Motor neuron (in vitro differentiated cells): ENCODE data around the gene TMEM164. TPM values are rescaled to one million over a fixed set of nuclear protein-coding genes. Genes with fewer than 3 reads are reported as not detected.
"Not testable (repeated sequence)": the region's sequence is repeated elsewhere in the genome, so short reads cannot be mapped to it uniquely, and the experiment has no call there.

ENCODE experiments used
- ATAC-seq, 8 experiments: fragments of 200-7000 bp; cut with Tn5 transposase; replicated peaks in 6 of 8; 2 replicates each; pipeline ENCODE4 v1.8.0; 2021; ENCODE audit warnings: mild to moderate bottlenecking in 8 of 8, moderate library complexity in 8 of 8
- H3K27ac ChIP-seq, 2 donors: fragments of 250-450 bp; sonication (Bioruptor Pico); 2 replicates each; pipeline ENCODE4 v1.9.0; 2021; ENCODE audit warnings: antibody characterized with exemption in 2 of 2, mild to moderate bottlenecking in 2 of 2, moderate library complexity in 1 of 2
- H3K4me1 ChIP-seq, 2 donors: fragments of 250-450 bp; sonication (Bioruptor Pico); replicated peaks in 1 of 2; 2 replicates each; pipeline ENCODE4 v1.6.1; 2021; ENCODE audit warnings: antibody characterized with exemption in 2 of 2, mild to moderate bottlenecking in 2 of 2, moderate library complexity in 1 of 2
- H3K4me3 ChIP-seq, 5 donors: fragments of 250-450 bp; sonication (Bioruptor Pico); 2 replicates each; pipeline ENCODE4 v1.9.0; 2021; ENCODE audit warnings: antibody characterized with exemption in 5 of 5, mild to moderate bottlenecking in 5 of 5, moderate library complexity in 4 of 5
- WGBS, 10 experiments: fragments of 450-650 bp; shearing (Covaris generic); methylation state at CpG; one replicate each; pipeline ENCODE4 v1.0.0; 2022; 5-methylcytosine and 5-hydroxymethylcytosine counted together
- in situ Hi-C, 9 experiments: fragments of 400-800 bp; cut with MboI; loops; one replicate each; pipeline ENCODE4 v1.15.0; 2021; ENCODE audit warnings: low sequenced_read_pairs in 9 of 9, low pct_unique_long_range_greater_than_20kb in 2 of 9; ENCODE audit not compliant: unreplicated experiment in 9 of 9
- total RNA-seq, 8 experiments: library from RNA; unstranded; fragments of 300-600 nt; gene quantifications; 2 replicates each; pipeline versions ENCODE4 v1.2.3 to v1.2.4, GENCODE V29; 2022

Gene TMEM164
- total RNA-seq, 8 experiments from 2014 or later, result 9.3 to 38.2 (median 19.1) TPM

DNA sequence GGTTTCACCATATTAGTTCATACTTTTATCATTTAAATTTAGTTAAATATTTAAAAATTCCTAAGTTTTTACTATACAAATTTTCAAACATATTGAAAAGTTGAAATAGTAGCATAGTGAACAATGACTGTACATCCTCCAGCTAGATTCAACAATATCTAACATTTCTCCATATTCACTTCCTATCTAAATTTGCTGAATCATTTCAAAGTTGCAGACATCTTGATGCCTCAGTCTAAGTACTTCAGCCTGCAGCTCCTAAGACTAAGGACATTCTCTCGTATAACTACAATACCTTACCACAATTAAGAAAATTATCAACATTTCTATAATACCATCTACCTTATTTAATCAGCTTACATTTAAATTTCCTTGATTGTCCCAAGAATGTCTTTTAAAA is 132.7 kb downstream of the TMEM164 start:
- Histone ChIP-seq H3K4me1 (peaks cover 0 to 2% of the 10 kb centered on the region in 2 donors), H3K27ac (no peak overlapping the region), H3K4me3 (no peak overlapping the region)
- 11 to 100% (median 83%) methylated on average over 1 of the region's 1 CpG; no CpG with 5 or more reads in 5 of the 10 experiments for WGBS, 10 experiments
- no peak for ATAC-seq
- in situ Hi-C loops, result loop anchor here in 4 of 9 experiments (25.0 kb wide), 2 partner anchors 98 to 223 kb away; no protein-coding TSS in a partner anchor

DNA sequence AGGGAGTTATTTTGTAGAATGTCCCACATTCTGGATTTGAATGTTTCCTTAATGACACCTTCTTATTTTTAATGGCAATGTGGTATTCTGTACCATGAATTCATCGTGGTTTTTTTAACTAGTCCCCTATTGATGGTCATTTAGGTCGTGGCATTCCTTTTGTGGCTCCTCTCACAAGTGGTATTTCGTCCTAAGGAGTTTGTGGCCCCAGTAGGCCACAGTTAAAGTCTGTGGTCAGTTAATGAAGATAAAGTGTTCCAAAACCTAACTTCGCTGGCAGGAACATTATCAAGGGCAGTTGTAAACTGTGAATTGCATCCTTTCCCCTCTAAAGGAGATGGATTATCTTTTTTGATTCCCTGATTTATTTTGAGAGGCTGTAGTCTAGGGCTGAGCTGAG is 133.2 kb downstream of the TMEM164 start:
- H3K27ac ChIP-seq, result no peak overlapping the region
- 20 to 100% (median 63%) methylated on average over 1 to 4 of the region's 4 CpGs; no CpG with 5 or more reads in 6 of the 10 experiments for WGBS, 10 experiments
- no peak for ATAC-seq
- H3K4me3 ChIP-seq, result no peak overlapping the region
- in situ Hi-C loops, result loop anchor here in 4 of 9 experiments (25.0 kb wide), 2 partner anchors 99 to 224 kb away; no protein-coding TSS in a partner anchor
- H3K4me1 ChIP-seq, result peaks cover 0 to 2% of the 10 kb centered on the region in 2 donors

GRCh38 chrX:110138557-110138956 is 135.6 kb downstream of the TMEM164 start:
- Histone ChIP-seq H3K27ac (no peak overlapping the region), H3K4me3 (no peak overlapping the region), H3K4me1 (no peaks in the 10 kb centered on the region)
- in situ Hi-C loops, result loop anchor here in 4 of 9 experiments (25.0 kb wide), 2 partner anchors 101 to 226 kb away; no protein-coding TSS in a partner anchor
- no peak for ATAC-seq
- WGBS, 10 experiments, result 40 to 100% (median 87%) methylated on average over 1 to 3 of the region's 3 CpGs; no CpG with 5 or more reads in 6 of the 10 experiments

DNA sequence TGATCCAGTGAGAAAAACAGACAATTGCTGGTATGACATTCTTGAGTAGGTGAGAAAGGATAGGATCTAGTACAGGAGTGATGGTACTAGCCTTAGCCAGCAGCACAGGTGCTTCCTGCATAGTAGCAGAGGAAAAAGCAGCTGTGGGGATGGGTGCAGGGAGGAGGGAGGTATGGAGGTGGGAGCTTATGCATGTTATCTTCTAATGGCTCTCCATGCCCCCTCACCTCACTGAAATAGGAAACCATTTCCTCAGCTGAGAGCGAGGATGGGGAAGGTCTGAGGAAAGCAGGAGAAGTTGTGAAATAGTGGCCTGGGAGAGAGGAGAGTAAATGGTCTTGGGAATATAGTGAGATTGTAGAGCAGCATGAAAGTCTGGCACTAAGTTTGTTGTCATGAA is 136.3 kb downstream of the TMEM164 start:
- no peaks in the 10 kb centered on the region for H3K4me1 ChIP-seq
- WGBS, 10 experiments, result 20% methylated on average over 1 of the region's 1 CpG; no CpG with 5 or more reads in 9 of the 10 experiments
- in situ Hi-C loops, result loop anchor here in 4 of 9 experiments (25.0 kb wide), 2 partner anchors 102 to 227 kb away; no protein-coding TSS in a partner anchor
- no peak for ATAC-seq
- H3K4me3 ChIP-seq, result no peak overlapping the region
- H3K27ac ChIP-seq, result no peak overlapping the region

GRCh38 chrX:110142096-110142495 is 139.2 kb downstream of the TMEM164 start:
- WGBS, 10 experiments, result 0 to 71% (median 37%) methylated on average over 1 to 5 of the region's 5 CpGs; no CpG with 5 or more reads in 6 of the 10 experiments
- Histone ChIP-seq H3K4me1 (peaks cover 6 to 17% of the 10 kb centered on the region in 2 donors), H3K4me3 (no peak overlapping the region), H3K27ac (no peak overlapping the region)
- in situ Hi-C loops, result loop anchor here in 4 of 9 experiments (25.0 kb wide), 2 partner anchors 105 to 230 kb away; no protein-coding TSS in a partner anchor
- ATAC-seq, result peak in 2 of 8 experiments; percentile 25 to 70

- WGBS, 10 experiments, result 57% methylated on average over 3 of the region's 6 CpGs; no CpG with 5 or more reads in 9 of the 10 experiments
- in situ Hi-C loops, result loop anchor here in 4 of 9 experiments (25.0 kb wide), 2 partner anchors 106 to 231 kb away; no protein-coding TSS in a partner anchor
- peaks cover 6 to 17% of the 10 kb centered on the region in 2 donors for H3K4me1 ChIP-seq
- no peak overlapping the region for H3K27ac ChIP-seq
- H3K4me3 ChIP-seq, result no peak overlapping the region
- ATAC-seq, result no peak
These were observed 140.7 kb downstream of the TMEM164 start for GRCh38 chrX:110143454-110144210.

- Histone ChIP-seq H3K4me1 (peaks cover 6 to 17% of the 10 kb centered on the region in 2 donors), H3K27ac (no peak overlapping the region), H3K4me3 (no peak overlapping the region)
- peak in 3 of 8 experiments; percentile 23 to 42 (median 37) for ATAC-seq
- in situ Hi-C loops, result loop anchor here in 4 of 9 experiments (25.0 kb wide), 2 partner anchors 108 to 233 kb away; no protein-coding TSS in a partner anchor
These were observed 142.4 kb downstream of the TMEM164 start for GRCh38 chrX:110145311-110145710.

DNA sequence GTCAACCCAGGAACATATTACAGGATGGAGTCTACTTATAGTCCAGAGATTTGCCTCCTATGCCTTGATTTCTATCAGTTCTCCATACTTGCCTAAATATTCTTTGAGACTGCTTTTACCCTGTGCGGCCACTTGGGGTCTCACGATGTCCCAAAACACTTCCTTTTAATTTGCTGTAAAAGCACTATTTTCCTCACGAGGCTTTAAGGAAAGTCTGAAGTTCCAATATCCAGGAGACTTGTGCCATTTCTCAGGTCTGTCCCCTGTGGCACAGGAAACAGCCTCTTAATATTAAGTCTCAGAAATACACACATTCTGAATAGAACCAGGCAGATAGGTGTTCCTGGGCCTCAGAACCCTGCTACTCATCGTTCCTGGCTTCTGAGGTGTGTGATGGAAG is 142.9 kb downstream of the TMEM164 start:
- H3K27ac ChIP-seq, result no peak overlapping the region
- peaks cover 6 to 17% of the 10 kb centered on the region in 2 donors for H3K4me1 ChIP-seq
- H3K4me3 ChIP-seq, result no peak overlapping the region
- peak in 6 of 8 experiments; percentile 18 to 46 (median 32) for ATAC-seq
- in situ Hi-C loops, result loop anchor here in 4 of 9 experiments (25.0 kb wide), 2 partner anchors 109 to 234 kb away; no protein-coding TSS in a partner anchor
- WGBS, 10 experiments, result 0 to 12% methylated on average over 2 to 3 of the region's 4 CpGs; no CpG with 5 or more reads in 8 of the 10 experiments

DNA sequence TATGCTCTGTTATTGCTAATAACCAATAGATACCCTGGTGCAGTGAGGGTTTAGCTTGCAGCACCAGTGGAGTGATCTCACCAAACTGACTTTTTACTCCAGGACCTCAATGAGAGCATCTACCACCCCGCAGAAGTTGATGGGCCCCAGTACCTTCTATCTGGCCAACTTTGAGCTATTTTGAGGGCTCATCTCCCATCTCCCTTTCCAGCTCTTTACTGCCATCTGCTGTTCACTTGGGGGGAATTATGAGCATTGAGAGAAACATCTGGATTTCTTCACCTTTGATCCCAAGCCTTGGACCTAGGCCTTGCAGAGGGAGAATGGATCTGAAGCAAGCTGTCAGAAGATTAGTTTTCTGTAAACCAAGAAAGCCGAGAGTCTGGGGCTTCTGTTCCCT is 143.6 kb downstream of the TMEM164 start:
- WGBS, 10 experiments, result 20% methylated on average over 1 of the region's 2 CpGs; no CpG with 5 or more reads in 9 of the 10 experiments
- H3K4me1 ChIP-seq, result peaks cover 6 to 17% of the 10 kb centered on the region in 2 donors
- no peak overlapping the region for H3K4me3 ChIP-seq
- H3K27ac ChIP-seq, result no peak overlapping the region
- in situ Hi-C loops, result loop anchor here in 4 of 9 experiments (25.0 kb wide), 2 partner anchors 109 to 234 kb away; no protein-coding TSS in a partner anchor
- ATAC-seq, result peak in 4 of 8 experiments; percentile 32 to 68 (median 61)

DNA sequence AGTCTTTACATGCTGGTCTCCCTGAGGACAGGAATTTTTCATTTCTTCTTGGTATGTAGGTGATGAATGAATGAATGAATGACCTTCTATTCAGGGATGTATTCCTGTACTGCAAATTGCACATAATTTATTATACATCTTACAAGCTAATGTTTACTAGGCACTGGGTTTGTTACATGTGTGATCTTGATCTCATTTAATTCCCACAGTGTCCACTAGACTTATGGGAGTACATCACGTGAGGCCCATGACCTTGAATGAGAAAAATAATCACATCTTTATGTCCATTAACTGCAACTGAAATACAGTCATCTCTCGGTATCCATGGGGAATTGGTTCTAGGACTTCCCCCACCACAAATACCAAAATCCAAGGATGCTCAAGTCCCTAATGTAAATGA is 150.3 kb downstream of the TMEM164 start:
- 25 to 100% (median 63%) methylated on average over 1 to 2 of the region's 2 CpGs; no CpG with 5 or more reads in 7 of the 10 experiments for WGBS, 10 experiments
- peak in 1 of 8 experiments; percentile 51 for ATAC-seq
- in situ Hi-C loops, result loop anchor here in 6 of 9 experiments (10.0 to 25.0 kb wide), 3 partner anchors 159 to 259 kb away; partner anchors contain the start of gene AMMECR1 (in 1 of the 6)
- H3K4me1 ChIP-seq, result no peaks in the 10 kb centered on the region
- no peak overlapping the region for H3K27ac ChIP-seq
- no peak overlapping the region for H3K4me3 ChIP-seq

GRCh38 chrX:110153896-110154295 is 151.0 kb downstream of the TMEM164 start:
- H3K27ac ChIP-seq, result no peak overlapping the region
- H3K4me1 ChIP-seq, result no peaks in the 10 kb centered on the region
- no peak for ATAC-seq
- in situ Hi-C loops, result loop anchor here in 6 of 9 experiments (10.0 to 25.0 kb wide), 3 partner anchors 158 to 258 kb away; partner anchors contain the start of gene AMMECR1 (in 1 of the 6)
- no peak overlapping the region for H3K4me3 ChIP-seq
- 23 to 100% (median 91%) methylated on average over 1 to 2 of the region's 2 CpGs; no CpG with 5 or more reads in 4 of the 10 experiments for WGBS, 10 experiments

DNA sequence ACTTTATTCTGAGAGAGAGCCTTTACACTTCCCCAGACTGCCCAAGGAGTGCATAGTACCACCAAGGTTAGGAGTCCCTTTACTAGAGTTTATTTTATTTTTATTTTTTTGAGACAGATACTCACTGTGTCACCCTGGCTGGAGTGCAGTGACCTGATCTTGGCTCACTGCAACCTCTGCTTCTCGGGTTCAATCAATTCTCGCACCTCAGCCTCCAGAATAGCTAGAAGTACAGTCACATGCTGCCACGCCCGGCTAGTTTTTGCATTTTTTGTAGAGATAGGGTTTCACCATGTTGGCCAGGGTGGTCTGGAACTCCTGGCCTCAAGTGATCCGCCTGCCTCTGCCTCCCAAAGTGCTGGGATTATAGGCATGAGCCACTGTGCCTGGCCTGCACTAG is 151.4 kb downstream of the TMEM164 start:
- in situ Hi-C loops, result loop anchor here in 6 of 9 experiments (10.0 to 25.0 kb wide), 3 partner anchors 158 to 258 kb away; partner anchors contain the start of gene AMMECR1 (in 1 of the 6)
- 13 to 100% (median 39%) methylated on average over 2 to 5 of the region's 5 CpGs; no CpG with 5 or more reads in 7 of the 10 experiments for WGBS, 10 experiments
- H3K4me1 ChIP-seq, H3K4me3 ChIP-seq, H3K27ac ChIP-seq, ATAC-seq: not testable (repeated sequence)
